Astrocyte (in vitro differentiated cells and primary cell): ENCODE data around the gene OGFOD2. TPM values are rescaled to one million over a fixed set of nuclear protein-coding genes. Genes with fewer than 3 reads are reported as not detected.

ENCODE experiments used
- DNase-seq: peaks from one replicate; pipeline ENCODE4 v3.0.0-alpha.2; 2010; ENCODE audit warnings: low read depth
- FAIRE-seq: peaks from 2 replicates; lab custom pipeline; 2011; peaks lifted over from hg19 to GRCh38; lab: Jason Lieb, UNC
- H2AFZ ChIP-seq: 2 replicates; pipeline ENCODE4 v1.6.0; 2012; ENCODE audit warnings: low read depth, low read length, inconsistent platforms
- H3K27ac ChIP-seq: 2 replicates; pipeline ENCODE4 v1.5.1; 2011; ENCODE audit warnings: low read depth, low read length, inconsistent platforms
- H3K27me3 ChIP-seq: 2 replicates; pipeline ENCODE4 v1.6.0; 2011; ENCODE audit warnings: low read length, inconsistent platforms; ENCODE audit not compliant: insufficient read depth
- H3K36me3 ChIP-seq: 2 replicates; pipeline ENCODE4 v1.5.1; 2011; ENCODE audit warnings: low read length, inconsistent platforms; ENCODE audit not compliant: insufficient read depth
- H3K4me1 ChIP-seq: 2 replicates; pipeline ENCODE4 v1.5.1; 2011; ENCODE audit warnings: low read length, inconsistent platforms; ENCODE audit not compliant: insufficient read depth
- H3K4me2 ChIP-seq: 2 replicates; pipeline ENCODE4 v1.6.0; 2012; ENCODE audit warnings: low read length, inconsistent platforms
- H3K4me3 ChIP-seq: 2 replicates; pipeline ENCODE4 v1.5.1; 2011; ENCODE audit warnings: low read depth, mild to moderate bottlenecking, low read length, inconsistent platforms; ENCODE audit not compliant: insufficient read depth
- H3K79me2 ChIP-seq: 2 replicates; pipeline ENCODE4 v1.6.0; 2012; ENCODE audit warnings: mild to moderate bottlenecking, low read length, inconsistent platforms; ENCODE audit not compliant: insufficient read depth
- H3K9ac ChIP-seq: 2 replicates; pipeline ENCODE4 v1.6.0; 2012; ENCODE audit warnings: mild to moderate bottlenecking, low read length, inconsistent platforms
- H3K9me3 ChIP-seq: 2 replicates; pipeline ENCODE4 v1.5.1; 2012; ENCODE audit warnings: low read depth, mild to moderate bottlenecking, low read length, inconsistent platforms; ENCODE audit not compliant: insufficient read depth
- H4K20me1 ChIP-seq: 2 replicates; pipeline ENCODE4 v1.6.0; 2012; ENCODE audit warnings: low read length, inconsistent platforms; ENCODE audit not compliant: insufficient read depth
- H3K27ac Mint-ChIP-seq: one replicate; pipeline ENCODE4 v1.8.0; 2021; ENCODE audit warnings: mild to moderate bottlenecking, mixed read lengths; ENCODE audit not compliant: unreplicated experiment
- H3K27me3 Mint-ChIP-seq: one replicate; pipeline ENCODE4 v1.8.0; 2021; ENCODE audit warnings: low read depth, mixed read lengths; ENCODE audit not compliant: unreplicated experiment
- H3K36me3 Mint-ChIP-seq: one replicate; pipeline ENCODE4 v1.8.0; 2021; ENCODE audit warnings: low read depth, mixed read lengths; ENCODE audit not compliant: unreplicated experiment
- H3K4me1 Mint-ChIP-seq: one replicate; pipeline ENCODE4 v1.8.0; 2021; ENCODE audit warnings: low read depth, mixed read lengths; ENCODE audit not compliant: unreplicated experiment
- H3K4me3 Mint-ChIP-seq: one replicate; pipeline ENCODE4 v1.8.0; 2021; ENCODE audit warnings: mild to moderate bottlenecking, moderate library complexity, mixed read lengths; ENCODE audit not compliant: unreplicated experiment
- H3K9me3 Mint-ChIP-seq: one replicate; pipeline ENCODE4 v1.8.0; 2021; ENCODE audit warnings: mild to moderate bottlenecking, mixed read lengths; ENCODE audit not compliant: unreplicated experiment
- EZH2 ChIP-seq: IDR thresholded peaks from 2 replicates; pipeline ENCODE4 v1.6.1; 2012; ENCODE audit warnings: mild to moderate bottlenecking, low read length, inconsistent platforms; ENCODE audit not compliant: insufficient read depth
- total RNA-seq: library from RNA; stranded (reverse); gene quantifications from 2 replicates; pipeline ENCODE4 v1.2.1, GENCODE V29; 2021
- TF ChIP-seq, protein P1 (sequence below): IDR thresholded peaks from 2 replicates; pipeline ENCODE4 v1.5.1; 2011; ENCODE audit warnings: low read depth, mild to moderate bottlenecking, inconsistent platforms, low read length, moderate library complexity; ENCODE audit not compliant: insufficient read depth

The OGFOD2 gene
- total RNA-seq, 1 donor from 2014 or later: 13.3 TPM

DNA sequence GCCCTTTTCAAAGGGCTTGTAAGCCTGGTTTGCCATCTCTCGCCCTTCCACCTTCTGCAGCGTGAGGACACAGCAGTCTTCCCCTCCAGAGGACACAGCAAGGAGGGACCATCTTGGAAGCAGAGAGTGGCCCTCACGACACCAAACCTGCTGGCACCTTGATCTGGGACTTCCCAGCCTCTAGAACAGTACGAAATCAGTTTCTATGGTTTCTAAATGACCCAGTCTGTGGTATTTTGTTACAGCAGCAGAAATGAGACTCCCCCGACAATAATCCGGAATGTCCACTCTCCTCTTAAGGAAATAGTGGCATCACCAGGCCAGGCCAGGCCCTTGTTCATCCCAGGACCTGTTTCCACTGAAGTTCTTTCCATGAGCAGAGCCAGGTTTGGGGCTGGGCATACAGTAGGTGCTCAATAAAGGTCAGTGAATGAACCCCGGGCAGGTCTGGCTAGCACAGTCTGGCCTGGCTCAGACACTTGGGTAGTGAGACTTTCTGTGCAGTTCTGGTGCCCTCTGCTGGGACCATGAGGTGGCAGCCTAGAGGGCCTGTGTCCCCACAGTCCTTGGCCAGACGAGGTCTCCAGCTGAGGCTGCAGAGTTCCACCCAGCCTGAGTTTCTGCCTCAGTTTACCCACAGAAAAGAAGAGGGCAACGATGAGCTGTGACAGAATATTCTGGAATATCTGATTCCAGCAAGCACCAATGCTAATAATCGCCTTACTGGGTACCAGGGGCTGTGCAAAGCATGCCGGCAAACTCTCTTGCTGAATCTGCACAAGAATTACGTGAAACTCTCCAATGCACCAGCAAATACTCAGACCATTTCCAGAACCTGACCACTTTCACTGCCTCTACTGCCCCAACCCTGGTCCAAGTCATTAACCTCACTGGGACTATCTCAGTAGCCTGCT lies 22.8 kb upstream of the OGFOD2 start:
- Mint-ChIP-seq H3K4me1 (peaks cover 13% of the 10 kb centered on the region), H3K4me3 (no peak overlapping the region), H3K9me3 (no peaks in the 10 kb centered on the region), H3K27me3 (no peaks in the 10 kb centered on the region), H3K36me3 (no peaks in the 10 kb centered on the region), H3K27ac (no peak overlapping the region)
- Histone ChIP-seq H3K27ac (no peak overlapping the region), H3K79me2 (no peaks in the 10 kb centered on the region), H3K9ac (no peak overlapping the region), H3K4me1 (peaks cover 12% of the 10 kb centered on the region), H3K27me3 (no peaks in the 10 kb centered on the region), H2AFZ (no peak overlapping the region), H3K4me2 (no peak overlapping the region), H3K4me3 (no peak overlapping the region), H4K20me1 (peaks cover 21% of the 10 kb centered on the region), H3K36me3 (no peaks in the 10 kb centered on the region), H3K9me3 (no peaks in the 10 kb centered on the region)
- TF ChIP-seq, protein P1, sequence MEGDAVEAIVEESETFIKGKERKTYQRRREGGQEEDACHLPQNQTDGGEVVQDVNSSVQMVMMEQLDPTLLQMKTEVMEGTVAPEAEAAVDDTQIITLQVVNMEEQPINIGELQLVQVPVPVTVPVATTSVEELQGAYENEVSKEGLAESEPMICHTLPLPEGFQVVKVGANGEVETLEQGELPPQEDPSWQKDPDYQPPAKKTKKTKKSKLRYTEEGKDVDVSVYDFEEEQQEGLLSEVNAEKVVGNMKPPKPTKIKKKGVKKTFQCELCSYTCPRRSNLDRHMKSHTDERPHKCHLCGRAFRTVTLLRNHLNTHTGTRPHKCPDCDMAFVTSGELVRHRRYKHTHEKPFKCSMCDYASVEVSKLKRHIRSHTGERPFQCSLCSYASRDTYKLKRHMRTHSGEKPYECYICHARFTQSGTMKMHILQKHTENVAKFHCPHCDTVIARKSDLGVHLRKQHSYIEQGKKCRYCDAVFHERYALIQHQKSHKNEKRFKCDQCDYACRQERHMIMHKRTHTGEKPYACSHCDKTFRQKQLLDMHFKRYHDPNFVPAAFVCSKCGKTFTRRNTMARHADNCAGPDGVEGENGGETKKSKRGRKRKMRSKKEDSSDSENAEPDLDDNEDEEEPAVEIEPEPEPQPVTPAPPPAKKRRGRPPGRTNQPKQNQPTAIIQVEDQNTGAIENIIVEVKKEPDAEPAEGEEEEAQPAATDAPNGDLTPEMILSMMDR: peak; percentile 78
- no peak for TF ChIP-seq EZH2
- DNase-seq (peak; percentile 33), FAIRE-seq (no peak)

GRCh38 chr12:122955156-122955555 lies 19.9 kb upstream of the OGFOD2 start:
- no peak overlapping the region for H3K27ac ChIP-seq
- no peak for TF ChIP-seq EZH2
- TF ChIP-seq, protein P1: no peak
- Mint-ChIP-seq H3K4me1 (peaks cover 8% of the 10 kb centered on the region), H3K4me3 (no peak overlapping the region), H3K36me3 (no peaks in the 10 kb centered on the region), H3K27me3 (no peaks in the 10 kb centered on the region), H3K9me3 (no peaks in the 10 kb centered on the region), H3K27ac (no peak overlapping the region)
- H3K4me1 ChIP-seq: peaks cover 7% of the 10 kb centered on the region
- no peaks in the 10 kb centered on the region for H3K27me3 ChIP-seq
- no peaks in the 10 kb centered on the region for H3K9me3 ChIP-seq
- no peaks in the 10 kb centered on the region for H3K79me2 ChIP-seq
- no peak for FAIRE-seq
- DNase-seq: no peak
- H3K4me2 ChIP-seq: no peak overlapping the region
- H3K36me3 ChIP-seq: no peaks in the 10 kb centered on the region
- no peak overlapping the region for H3K9ac ChIP-seq
- H3K4me3 ChIP-seq: no peak overlapping the region
- H4K20me1 ChIP-seq: peaks cover 21% of the 10 kb centered on the region
- H2AFZ ChIP-seq: no peak overlapping the region

- no peak for TF ChIP-seq EZH2
- TF ChIP-seq, protein P1: no peak
- H3K36me3 Mint-ChIP-seq: no peaks in the 10 kb centered on the region
- H3K4me2 ChIP-seq: no peak overlapping the region
These were observed 19.0 kb upstream of the OGFOD2 start for GRCh38 chr12:122956035-122956434.

More at GRCh38 chr12:122956035-122956434, 19.0 kb upstream of the OGFOD2 start:
- no peak overlapping the region for H3K4me3 ChIP-seq
- Mint-ChIP-seq H3K4me1 (peaks cover 8% of the 10 kb centered on the region), H3K27me3 (no peaks in the 10 kb centered on the region), H3K27ac (no peak overlapping the region), H3K4me3 (no peak overlapping the region), H3K9me3 (no peaks in the 10 kb centered on the region)
- DNase-seq (no peak), FAIRE-seq (no peak)
- no peaks in the 10 kb centered on the region for H3K79me2 ChIP-seq
- H2AFZ ChIP-seq: no peak overlapping the region
- H3K36me3 ChIP-seq: no peaks in the 10 kb centered on the region
- no peak overlapping the region for H3K27ac ChIP-seq
- no peak overlapping the region for H3K9ac ChIP-seq
- H3K4me1 ChIP-seq: peaks cover 7% of the 10 kb centered on the region
- H3K9me3 ChIP-seq: no peaks in the 10 kb centered on the region
- no peaks in the 10 kb centered on the region for H3K27me3 ChIP-seq
- H4K20me1 ChIP-seq: peaks cover 21% of the 10 kb centered on the region
